IMR-90 (cell line): ENCODE data around the gene AP4M1.

ENCODE experiments used
- BHLHE40 ChIP-seq: fragments of 150-350 bp; IDR thresholded peaks from 2 replicates; pipeline ENCODE4 v1.6.1; 2016; ENCODE audit warnings: mild to moderate bottlenecking, low read depth, low read length
- MXI1 ChIP-seq: IDR thresholded peaks from 2 replicates; pipeline ENCODE4 v1.6.1; 2012; ENCODE audit warnings: low read depth, mild to moderate bottlenecking, low read length, moderate library complexity, borderline replicate concordance
- POLR2A ChIP-seq: IDR thresholded peaks from 2 replicates; pipeline ENCODE4 v1.6.1; 2012; ENCODE audit warnings: mild to moderate bottlenecking, low read depth, low read length
- SMC3 ChIP-seq: fragments of 150-350 bp; IDR thresholded peaks from 2 replicates; pipeline ENCODE4 v1.6.1; 2016; ENCODE audit warnings: low read depth, mild to moderate bottlenecking, antibody characterized with exemption, low read length, moderate library complexity
- TF ChIP-seq, protein P1 (sequence below): conservative IDR thresholded peaks from 2 replicates; pipeline ENCODE4 v1.5.1; 2012; ENCODE audit warnings: mild to moderate bottlenecking, low read depth, low read length, improper control_type of control experiment

DNA sequence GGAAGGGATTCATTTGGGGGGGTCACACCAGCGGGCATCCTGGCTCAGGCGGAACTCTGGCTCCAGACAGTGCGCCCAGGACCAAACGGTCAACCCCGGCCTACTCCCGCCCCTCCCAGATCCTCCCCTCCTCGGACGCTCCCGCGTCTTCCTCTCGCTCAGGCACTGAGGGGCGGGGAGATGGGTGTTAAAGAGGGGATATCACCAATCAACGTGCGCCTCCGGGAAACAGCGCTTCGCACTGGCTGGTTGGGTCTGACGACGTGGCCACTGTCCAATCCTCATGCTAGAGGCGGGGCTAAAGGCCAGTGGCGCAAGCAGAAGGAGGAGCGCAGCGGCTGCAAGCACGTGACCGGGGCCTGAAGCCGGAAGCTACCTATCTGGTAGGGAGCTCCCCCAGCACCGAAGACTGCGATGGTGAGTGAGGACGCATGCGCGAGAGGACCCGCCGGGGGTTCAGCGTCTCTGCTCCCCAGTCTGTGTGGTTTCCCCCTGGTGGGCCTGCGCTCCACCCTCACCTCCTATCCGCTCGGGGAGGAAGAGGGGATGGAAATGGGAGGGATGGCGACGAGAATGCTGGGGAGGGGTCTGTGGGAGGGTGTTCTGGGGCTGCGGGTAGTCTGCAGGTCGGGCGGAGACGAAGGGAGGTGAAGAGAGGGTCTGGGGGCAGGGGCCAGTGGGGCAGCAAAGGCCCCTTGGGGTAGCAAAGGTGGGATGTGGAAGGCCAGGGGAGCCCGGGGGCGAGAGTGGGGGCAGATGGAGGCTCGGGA lies 47.3 kb downstream of the AP4M1 start, which contains the start of gene LAMTOR4:
- TF ChIP-seq, protein P1, sequence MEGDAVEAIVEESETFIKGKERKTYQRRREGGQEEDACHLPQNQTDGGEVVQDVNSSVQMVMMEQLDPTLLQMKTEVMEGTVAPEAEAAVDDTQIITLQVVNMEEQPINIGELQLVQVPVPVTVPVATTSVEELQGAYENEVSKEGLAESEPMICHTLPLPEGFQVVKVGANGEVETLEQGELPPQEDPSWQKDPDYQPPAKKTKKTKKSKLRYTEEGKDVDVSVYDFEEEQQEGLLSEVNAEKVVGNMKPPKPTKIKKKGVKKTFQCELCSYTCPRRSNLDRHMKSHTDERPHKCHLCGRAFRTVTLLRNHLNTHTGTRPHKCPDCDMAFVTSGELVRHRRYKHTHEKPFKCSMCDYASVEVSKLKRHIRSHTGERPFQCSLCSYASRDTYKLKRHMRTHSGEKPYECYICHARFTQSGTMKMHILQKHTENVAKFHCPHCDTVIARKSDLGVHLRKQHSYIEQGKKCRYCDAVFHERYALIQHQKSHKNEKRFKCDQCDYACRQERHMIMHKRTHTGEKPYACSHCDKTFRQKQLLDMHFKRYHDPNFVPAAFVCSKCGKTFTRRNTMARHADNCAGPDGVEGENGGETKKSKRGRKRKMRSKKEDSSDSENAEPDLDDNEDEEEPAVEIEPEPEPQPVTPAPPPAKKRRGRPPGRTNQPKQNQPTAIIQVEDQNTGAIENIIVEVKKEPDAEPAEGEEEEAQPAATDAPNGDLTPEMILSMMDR = no peak
- TF ChIP-seq SMC3 (no peak), MXI1 (no peak; the same call in 1 of the 2 replicates), POLR2A (no peak), BHLHE40 (peak; percentile 92)
